TTC549 (cell line): ENCODE measurements around the gene STEAP3.

ENCODE experiments used
- FAIRE-seq: peaks from 2 replicates; lab custom pipeline; 2012; peaks lifted over from hg19 to GRCh38; lab: Jason Lieb, UNC

Gene STEAP3

GRCh38 chr2:119227346-119227745 is 3.7 kb downstream of the STEAP3 start:
- FAIRE-seq, result no peak

DNA sequence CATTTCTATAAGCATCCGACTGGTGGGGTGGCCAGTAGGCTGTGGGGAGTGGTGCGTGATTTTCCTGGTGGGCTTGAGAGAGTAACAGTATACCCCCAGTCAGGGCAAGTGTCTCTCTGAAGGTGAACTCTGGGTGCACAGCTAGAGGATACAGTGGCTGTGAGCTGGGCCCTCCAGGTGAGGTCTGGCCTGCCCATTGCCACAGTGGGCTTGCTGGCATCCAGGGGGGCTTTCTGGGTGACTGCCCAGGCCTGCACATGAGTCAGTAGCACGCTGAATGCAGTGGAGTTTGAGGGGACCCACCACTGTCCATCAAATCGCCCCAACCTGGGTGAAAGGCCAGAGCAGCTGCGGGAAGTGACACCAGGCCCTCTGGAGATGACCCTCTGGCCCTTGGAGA is 4.5 kb downstream of the STEAP3 start:
- FAIRE-seq, result no peak

- no peak for FAIRE-seq
Measured at GRCh38 chr2:119228964-119229363, 5.3 kb downstream of the STEAP3 start.

DNA sequence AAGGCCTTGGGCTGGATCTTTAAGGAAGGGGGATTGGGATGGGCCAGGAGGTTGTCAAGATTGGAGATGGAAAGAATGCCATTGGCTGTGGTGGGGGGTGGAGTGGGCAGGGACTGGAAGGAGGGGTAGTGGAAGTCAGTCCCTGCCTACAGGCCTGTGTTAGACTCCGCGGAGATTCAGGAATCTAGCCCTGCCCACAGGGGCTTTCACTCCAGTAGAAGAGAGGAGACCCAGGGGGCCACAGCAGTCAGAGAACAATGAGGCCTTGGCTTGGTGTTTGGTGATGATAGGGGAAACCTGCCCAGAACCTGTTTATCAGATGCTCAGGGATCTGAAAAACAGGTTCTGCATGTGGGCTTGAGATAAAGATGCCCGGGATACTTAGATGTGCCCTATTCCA is 6.1 kb downstream of the STEAP3 start:
- FAIRE-seq, result no peak

GRCh38 chr2:119230219-119231185 is 6.9 kb downstream of the STEAP3 start:
- no peak for FAIRE-seq

DNA sequence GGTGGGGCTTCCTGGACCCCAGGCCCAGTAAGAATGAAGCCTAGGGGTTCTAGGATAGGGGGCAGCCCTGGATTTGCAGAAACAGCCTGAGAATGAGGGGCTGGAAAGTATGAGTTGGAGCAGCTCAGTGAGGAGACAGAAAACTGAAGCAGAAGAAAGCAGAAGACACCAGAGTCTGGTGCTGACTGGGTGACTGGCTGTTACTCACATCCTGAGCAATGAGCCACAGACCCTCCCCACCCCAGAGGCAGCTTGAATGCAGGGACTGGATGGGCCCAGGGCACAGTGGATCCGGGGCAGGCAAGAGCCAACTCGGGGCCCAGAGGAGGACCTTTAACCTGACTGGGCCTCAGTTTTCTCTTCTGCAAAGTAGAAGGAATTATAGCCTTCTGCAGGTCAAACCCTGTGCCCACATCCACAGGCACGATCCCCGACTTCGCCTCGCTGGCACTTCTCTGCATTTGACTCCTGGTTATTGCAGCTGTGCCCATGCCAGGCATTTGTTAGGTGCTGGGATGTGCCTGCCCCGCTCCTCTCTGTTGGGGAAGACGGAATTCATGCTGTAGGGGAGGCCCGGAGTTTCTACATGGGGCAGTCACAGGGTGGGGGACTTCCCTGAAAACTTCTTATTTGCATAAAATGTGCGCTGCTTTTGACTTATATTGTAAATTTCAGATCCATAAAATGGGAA is 8.5 kb downstream of the STEAP3 start:
- no peak for FAIRE-seq

DNA sequence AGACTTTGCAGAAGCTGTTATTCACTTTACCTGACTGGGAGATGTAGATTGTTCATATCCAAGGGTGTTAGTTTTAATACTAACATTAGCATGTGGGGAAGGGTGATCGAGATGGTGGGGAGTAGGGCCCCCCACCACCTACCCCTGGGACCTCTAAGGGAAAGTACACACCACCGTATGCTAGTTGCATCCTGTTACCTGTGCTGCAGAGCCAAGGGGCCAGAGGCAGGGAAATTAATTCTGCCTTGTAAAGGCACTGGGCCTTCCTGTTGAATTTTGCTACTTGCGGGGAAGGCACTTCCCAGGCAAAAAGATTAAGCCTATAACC is 9.0 kb downstream of the STEAP3 start:
- FAIRE-seq, result no peak

DNA sequence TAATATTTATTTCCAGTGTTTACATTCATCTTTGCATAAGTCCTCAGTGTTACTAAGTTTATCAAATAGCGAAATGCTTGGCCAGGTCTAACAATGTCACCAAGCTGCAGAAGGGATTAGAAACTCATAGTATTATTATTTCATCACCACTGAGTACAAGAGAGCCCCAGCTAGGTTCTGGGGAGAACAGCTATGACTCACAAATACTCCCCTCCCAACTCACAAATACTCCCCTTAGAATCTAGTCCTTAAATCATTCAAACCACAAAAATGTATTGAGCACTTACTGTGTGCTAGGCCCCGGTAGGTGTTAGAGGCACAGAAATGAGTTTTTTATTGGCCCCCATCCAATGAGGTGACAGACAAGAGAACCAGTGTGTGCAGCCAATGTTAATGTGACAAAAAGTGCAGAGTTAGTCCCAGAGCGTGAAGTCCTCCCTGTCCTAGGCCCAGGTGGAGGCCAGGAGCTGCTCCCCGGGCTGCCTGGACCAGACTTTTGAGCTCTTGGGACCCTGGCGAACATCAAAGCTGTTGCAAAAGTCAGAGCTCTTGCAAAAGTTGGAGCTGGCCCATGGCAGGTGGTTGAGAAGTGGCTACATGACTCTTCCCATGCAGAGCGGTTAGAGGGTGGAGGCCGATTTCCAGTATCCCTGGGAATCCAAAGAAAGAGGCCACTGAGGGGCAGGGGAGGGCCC is 9.8 kb downstream of the STEAP3 start:
- no peak for FAIRE-seq

GRCh38 chr2:119234021-119235019 is 10.7 kb downstream of the STEAP3 start:
- FAIRE-seq, result no peak

- no peak for FAIRE-seq
Measured at GRCh38 chr2:119236796-119237195, 13.2 kb downstream of the STEAP3 start.

DNA sequence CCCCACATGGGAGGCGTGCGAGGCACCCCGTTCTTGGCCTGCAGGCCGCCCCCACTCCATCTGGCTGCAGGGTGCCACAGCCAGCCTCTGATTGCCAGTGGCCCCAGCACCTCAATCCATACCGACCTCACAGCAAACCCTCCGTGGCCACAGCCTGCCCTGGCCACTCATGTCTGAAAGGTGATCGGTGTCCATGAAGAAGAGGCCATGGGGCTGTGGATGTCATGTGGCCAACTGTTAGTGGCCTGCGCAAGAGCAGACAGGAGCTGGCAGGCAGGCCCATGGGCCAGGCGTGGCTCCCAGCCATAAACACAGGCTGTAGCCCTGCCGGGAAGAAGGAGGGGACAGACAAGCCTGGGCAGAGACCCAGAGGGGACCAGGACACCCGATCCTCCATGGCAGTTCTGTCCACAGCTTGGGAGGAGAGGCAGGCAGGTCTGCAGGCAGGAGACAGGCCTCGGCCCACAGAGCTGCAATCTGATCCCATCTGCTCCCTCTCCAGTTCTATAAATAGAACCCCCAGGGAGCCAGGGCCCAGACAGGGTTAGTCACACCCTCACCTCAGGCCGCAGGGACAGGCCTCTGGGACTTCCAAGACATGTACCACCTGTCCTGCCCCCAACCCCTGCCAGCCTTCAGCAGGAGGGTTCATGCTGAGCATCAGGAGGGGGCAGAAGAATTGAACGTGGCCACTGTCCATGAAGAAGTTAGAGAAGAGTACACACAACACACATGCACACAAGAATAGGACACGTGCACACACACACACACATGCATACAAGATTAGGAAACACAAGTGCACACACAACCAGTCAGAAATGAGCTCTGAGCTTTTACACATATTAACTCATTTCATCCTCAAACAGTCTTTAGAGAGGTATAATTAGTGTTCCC is 16.9 kb downstream of the STEAP3 start:
- no peak for FAIRE-seq

DNA sequence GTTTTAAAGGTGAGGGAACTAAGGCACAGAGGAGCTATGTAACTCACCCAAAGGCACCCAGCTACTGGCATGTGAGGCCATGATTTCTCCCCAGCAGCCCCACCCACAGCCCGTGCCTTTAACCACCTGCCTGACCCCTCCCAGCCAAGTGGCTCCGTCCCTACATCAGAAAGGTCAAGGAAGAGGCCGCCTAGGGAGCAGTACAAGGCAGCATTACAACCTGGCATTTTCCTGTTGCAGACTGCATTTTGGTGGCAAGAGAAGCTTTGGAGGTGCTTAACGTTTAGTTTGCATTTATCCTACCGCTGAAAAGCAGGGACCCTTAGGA is 17.5 kb downstream of the STEAP3 start:
- FAIRE-seq, result no peak

DNA sequence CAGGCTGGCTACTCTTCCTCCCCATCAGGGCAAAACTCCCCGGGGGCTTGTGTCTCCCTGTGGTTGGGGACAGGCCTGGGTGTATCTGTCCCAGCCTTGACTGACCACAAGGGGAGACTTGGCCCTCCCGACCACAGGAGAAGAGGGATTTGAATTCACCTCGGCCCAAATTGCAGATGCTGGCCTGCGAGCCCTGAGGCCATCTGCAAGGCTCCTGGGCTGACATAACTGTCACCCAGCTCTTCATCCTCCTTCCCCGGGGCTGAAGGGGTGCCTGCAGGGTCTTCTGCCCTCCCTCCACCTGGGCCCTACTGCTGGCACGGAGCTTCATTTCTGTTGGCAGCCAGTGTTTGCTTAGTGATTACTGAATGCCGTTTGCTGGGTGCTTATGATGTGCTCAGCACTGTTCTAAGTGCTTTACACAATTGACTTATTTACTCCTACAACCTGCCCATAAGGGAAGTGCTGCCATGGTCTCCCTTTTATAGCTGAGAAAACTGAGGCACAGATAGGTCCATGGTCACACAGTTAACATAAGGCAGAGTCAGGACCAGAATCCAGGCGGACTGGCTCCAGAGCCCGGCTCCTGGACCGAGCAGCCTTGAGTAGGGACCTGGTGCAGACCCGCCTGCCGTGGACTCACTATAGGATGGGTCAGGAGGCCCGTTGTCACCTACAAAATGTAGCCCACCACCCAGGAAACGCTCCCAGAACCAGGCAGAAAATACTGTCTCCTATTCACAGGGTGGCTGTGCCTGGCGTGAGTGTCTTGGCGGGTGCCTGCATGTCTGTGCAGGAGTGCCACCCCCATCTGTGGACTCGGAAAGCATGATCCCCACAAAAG is 18.9 kb downstream of the STEAP3 start:
- FAIRE-seq, result no peak

DNA sequence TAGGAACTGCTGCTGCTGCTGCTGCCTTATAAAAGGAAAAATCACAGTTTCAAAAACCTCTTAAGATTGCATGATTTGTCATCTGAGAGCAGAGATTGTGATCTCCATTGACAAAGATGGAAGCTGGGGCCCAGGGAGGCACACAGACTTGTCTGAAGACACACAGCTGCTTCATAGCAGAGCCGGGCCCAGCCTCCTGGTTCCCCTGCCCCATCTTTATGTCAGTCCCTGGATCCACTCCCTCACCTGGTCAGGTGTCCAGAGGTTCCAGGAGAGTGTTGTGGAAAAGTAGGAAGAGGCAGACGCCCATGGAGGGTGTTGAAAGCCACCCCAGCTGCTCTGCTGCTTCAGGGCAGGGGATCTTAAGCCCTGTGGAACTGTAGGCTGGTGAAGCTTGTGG is 20.0 kb downstream of the STEAP3 start:
- no peak for FAIRE-seq

DNA sequence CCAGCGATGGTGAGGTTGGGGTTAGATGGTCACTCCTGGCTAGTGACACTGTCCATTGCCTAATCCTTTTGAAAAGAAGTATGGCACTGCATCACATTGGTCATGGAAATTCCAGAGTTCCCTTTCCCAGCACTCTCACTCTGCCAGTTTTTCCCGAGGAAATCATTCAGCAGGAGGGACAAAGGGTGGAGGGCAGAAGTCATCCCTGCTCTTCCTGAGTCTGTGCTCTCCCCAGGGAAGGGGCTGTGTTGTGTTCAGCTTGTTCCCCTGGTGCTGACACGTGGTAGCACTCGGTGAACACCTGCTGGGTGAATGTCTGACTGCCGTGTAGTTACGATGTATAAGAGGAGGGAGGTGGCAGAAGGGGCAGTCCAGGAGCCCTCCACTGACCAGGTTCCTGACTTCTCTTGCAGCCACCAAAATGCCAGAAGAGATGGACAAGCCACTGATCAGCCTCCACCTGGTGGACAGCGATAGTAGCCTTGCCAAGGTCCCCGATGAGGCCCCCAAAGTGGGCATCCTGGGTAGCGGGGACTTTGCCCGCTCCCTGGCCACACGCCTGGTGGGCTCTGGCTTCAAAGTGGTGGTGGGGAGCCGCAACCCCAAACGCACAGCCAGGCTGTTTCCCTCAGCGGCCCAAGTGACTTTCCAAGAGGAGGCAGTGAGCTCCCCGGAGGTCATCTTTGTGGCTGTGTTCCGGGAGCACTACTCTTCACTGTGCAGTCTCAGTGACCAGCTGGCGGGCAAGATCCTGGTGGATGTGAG is 21.6 kb downstream of the STEAP3 start:
- FAIRE-seq, result no peak

GRCh38 chr2:119245841-119246230 is 22.2 kb downstream of the STEAP3 start:
- no peak for FAIRE-seq

- no peak for FAIRE-seq
Measured at GRCh38 chr2:119246884-119247843, 23.5 kb downstream of the STEAP3 start.

- no peak for FAIRE-seq
Measured at GRCh38 chr2:119247844-119248271, 24.2 kb downstream of the STEAP3 start.
